A549 treated with CpdA at 1 μM for 4 hours (cell line): ENCODE measurements around the gene GRAMD4. TPM values are rescaled to one million over a fixed set of nuclear protein-coding genes. Genes with fewer than 3 reads are reported as not detected.

ENCODE experiments used
- total RNA-seq: library from RNA; stranded (reverse); fragments of 200-300 nt; extraction: Qiagen RNA extraction; gene quantifications from 5 replicates; pipeline ENCODE4 v1.2.3, GENCODE V29; 2022; ENCODE audit warnings: low read depth

The GRAMD4 gene, protein sequence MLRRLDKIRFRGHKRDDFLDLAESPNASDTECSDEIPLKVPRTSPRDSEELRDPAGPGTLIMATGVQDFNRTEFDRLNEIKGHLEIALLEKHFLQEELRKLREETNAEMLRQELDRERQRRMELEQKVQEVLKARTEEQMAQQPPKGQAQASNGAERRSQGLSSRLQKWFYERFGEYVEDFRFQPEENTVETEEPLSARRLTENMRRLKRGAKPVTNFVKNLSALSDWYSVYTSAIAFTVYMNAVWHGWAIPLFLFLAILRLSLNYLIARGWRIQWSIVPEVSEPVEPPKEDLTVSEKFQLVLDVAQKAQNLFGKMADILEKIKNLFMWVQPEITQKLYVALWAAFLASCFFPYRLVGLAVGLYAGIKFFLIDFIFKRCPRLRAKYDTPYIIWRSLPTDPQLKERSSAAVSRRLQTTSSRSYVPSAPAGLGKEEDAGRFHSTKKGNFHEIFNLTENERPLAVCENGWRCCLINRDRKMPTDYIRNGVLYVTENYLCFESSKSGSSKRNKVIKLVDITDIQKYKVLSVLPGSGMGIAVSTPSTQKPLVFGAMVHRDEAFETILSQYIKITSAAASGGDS
- total RNA-seq, result 7.1 to 12.3 TPM (median 11.0 TPM) in 5 replicates

DNA sequence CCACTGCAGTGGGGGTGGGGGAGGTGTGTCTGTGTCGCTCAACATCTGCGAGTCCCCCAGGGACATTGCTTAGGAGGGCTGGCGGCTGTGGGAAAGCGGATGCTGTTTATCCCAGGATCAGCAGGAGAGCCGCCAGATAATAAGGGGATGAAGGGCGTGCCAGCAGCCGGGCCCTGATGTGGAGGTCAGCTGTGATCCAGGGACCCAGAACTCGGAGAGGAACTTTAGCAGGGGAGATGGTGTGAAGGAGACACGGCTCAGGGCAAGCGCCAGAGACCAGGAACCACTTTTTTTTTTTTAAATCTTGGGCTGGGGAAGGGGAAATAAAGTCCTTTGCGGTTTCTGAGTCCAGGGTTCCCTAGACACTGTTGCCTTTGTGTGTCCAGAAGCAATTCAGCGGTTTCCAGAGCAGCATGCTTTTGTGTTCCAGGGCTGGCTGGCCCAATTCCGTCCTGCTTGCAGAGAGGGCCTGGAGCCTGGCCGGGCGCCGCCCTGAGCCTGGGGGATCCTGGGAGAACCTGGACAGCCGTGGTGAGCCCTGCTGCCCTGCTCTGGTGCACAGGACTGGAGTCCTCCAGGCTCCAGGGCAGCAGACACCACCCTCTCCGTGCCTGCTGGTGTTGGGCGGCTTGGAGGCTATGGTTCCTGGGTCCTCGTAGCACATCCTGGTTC, at the start of gene GRAMD4:
Gene GRAMD4, plus strand, starts transcription at position 557 of the 672 bp plus-strand sequence. CDS start 6,414 bp downstream, outside the sequence.

Other genes starting within 250 kb of the GRAMD4 start
- gene CELSR1, start 82.8 kb upstream of the GRAMD4 start, total RNA-seq, result 23.2 to 26.2 TPM (median 25.6 TPM) in 5 replicates
- gene CERK, start 117.9 kb downstream of the GRAMD4 start, total RNA-seq, result 23.5 to 25.6 TPM (median 24.9 TPM) in 5 replicates
- 8.8 to 10.4 TPM (median 10.1 TPM) in 5 replicates for gene TBC1D22A, start 142.3 kb downstream of the GRAMD4 start, total RNA-seq